ENCODE measurements around the gene POLR2F. TPM values are rescaled to one million over a fixed set of nuclear protein-coding genes. Genes with fewer than 3 reads are reported as not detected.
A peak's percentile ranks its signal among the peaks of the same experiment; 100 is the strongest.

POLR2F gene
- total RNA-seq, 1 donor from 2014 or later, result 137 TPM

- no peak for TF ChIP-seq CTCF (conservative IDR thresholded peaks at IDR 0.05)
- H3K36me3 Mint-ChIP-seq (ENCODE audit: low read depth), result no peaks in the 10 kb centered on the region
- DNase-seq (ENCODE audit: low read depth, low spot score), result no peak
- H3K4me3 Mint-ChIP-seq, result no peak overlapping the region
- H3K27me3 Mint-ChIP-seq (ENCODE audit: low read depth), result no peaks in the 10 kb centered on the region
- no peaks in the 10 kb centered on the region for H3K9me3 Mint-ChIP-seq
- peaks cover 28% of the 10 kb centered on the region for H3K4me1 Mint-ChIP-seq
- no peak overlapping the region for H3K27ac Mint-ChIP-seq (ENCODE audit: unreplicated experiment)
Measured at GRCh38 chr22:37991731-37992442, 38.4 kb downstream of the POLR2F start.

GRCh38 chr22:37994049-37994448 is 40.5 kb downstream of the POLR2F start:
- no peaks in the 10 kb centered on the region for H3K9me3 Mint-ChIP-seq
- no peak for TF ChIP-seq CTCF (conservative IDR thresholded peaks at IDR 0.05)
- H3K27me3 Mint-ChIP-seq (ENCODE audit: low read depth), result no peaks in the 10 kb centered on the region
- H3K4me1 Mint-ChIP-seq, result peaks cover 43% of the 10 kb centered on the region
- no peak overlapping the region for H3K4me3 Mint-ChIP-seq
- H3K27ac Mint-ChIP-seq (ENCODE audit: unreplicated experiment), result peak overlapping the region; percentile 35
- no peak for DNase-seq (ENCODE audit: low read depth, low spot score)
- no peaks in the 10 kb centered on the region for H3K36me3 Mint-ChIP-seq (ENCODE audit: low read depth)

- Mint-ChIP-seq H3K36me3 (ENCODE audit: low read depth) (no peaks in the 10 kb centered on the region), H3K9me3 (no peaks in the 10 kb centered on the region), H3K4me3 (no peak overlapping the region), H3K27me3 (ENCODE audit: low read depth) (no peaks in the 10 kb centered on the region), H3K4me1 (peaks cover 49% of the 10 kb centered on the region), H3K27ac (ENCODE audit: unreplicated experiment) (no peak overlapping the region)
- no peak for DNase-seq (ENCODE audit: low read depth, low spot score)
- no peak for TF ChIP-seq CTCF (conservative IDR thresholded peaks at IDR 0.05)
Measured at GRCh38 chr22:37994982-37995381, 41.5 kb downstream of the POLR2F start.

- H3K27me3 Mint-ChIP-seq (ENCODE audit: low read depth), result no peaks in the 10 kb centered on the region
- no peaks in the 10 kb centered on the region for H3K36me3 Mint-ChIP-seq (ENCODE audit: low read depth)
- no peak overlapping the region for H3K27ac Mint-ChIP-seq (ENCODE audit: unreplicated experiment)
- no peak overlapping the region for H3K4me3 Mint-ChIP-seq
- no peak for TF ChIP-seq CTCF (conservative IDR thresholded peaks at IDR 0.05)
- H3K9me3 Mint-ChIP-seq, result no peaks in the 10 kb centered on the region
- peaks cover 54% of the 10 kb centered on the region for H3K4me1 Mint-ChIP-seq
- DNase-seq (ENCODE audit: low read depth, low spot score), result no peak
Measured at GRCh38 chr22:37995460-37995859, 42.0 kb downstream of the POLR2F start.

- Mint-ChIP-seq H3K36me3 (ENCODE audit: low read depth) (no peaks in the 10 kb centered on the region), H3K4me3 (peak overlapping the region; percentile 41), H3K27ac (ENCODE audit: unreplicated experiment) (no peak overlapping the region), H3K27me3 (ENCODE audit: low read depth) (no peaks in the 10 kb centered on the region), H3K9me3 (no peaks in the 10 kb centered on the region), H3K4me1 (peaks cover 60% of the 10 kb centered on the region)
- DNase-seq (ENCODE audit: low read depth, low spot score), result no peak
- no peak for TF ChIP-seq CTCF (conservative IDR thresholded peaks at IDR 0.05)
Measured at GRCh38 chr22:37996079-37996478, 42.6 kb downstream of the POLR2F start.

All from neural crest cell (in vitro differentiated cells).